ENCODE results near the gene PSEN2.

The PSEN2 gene

GRCh38 chr1:226884966-226885820 is 14.8 kb downstream of the PSEN2 start:
- DNase-seq (ENCODE audit: low read depth in 2 of 3, low spot score in 2 of 3) = no peak

GRCh38 chr1:226886122-226886901 is 15.9 kb downstream of the PSEN2 start:
- no peak for DNase-seq (ENCODE audit: low read depth in 2 of 3, low spot score in 2 of 3)

GRCh38 chr1:226887006-226887405 is 16.6 kb downstream of the PSEN2 start:
- DNase-seq (ENCODE audit: low read depth in 2 of 3, low spot score in 2 of 3) = no peak

GRCh38 chr1:226888021-226888420 is 17.6 kb downstream of the PSEN2 start:
- DNase-seq (ENCODE audit: low read depth in 2 of 3, low spot score in 2 of 3) = no peak

- no peak for DNase-seq (ENCODE audit: low read depth in 2 of 3, low spot score in 2 of 3)
These were observed 18.4 kb downstream of the PSEN2 start for GRCh38 chr1:226888816-226889215.

- DNase-seq (ENCODE audit: low read depth in 2 of 3, low spot score in 2 of 3) = no peak
These were observed 19.4 kb downstream of the PSEN2 start for GRCh38 chr1:226889616-226890330.

GRCh38 chr1:226890331-226891108 is 20.1 kb downstream of the PSEN2 start:
- no peak for DNase-seq (ENCODE audit: low read depth in 2 of 3, low spot score in 2 of 3)

GRCh38 chr1:226891346-226891745 is 20.9 kb downstream of the PSEN2 start:
- no peak for DNase-seq (ENCODE audit: low read depth in 2 of 3, low spot score in 2 of 3)

- no peak for DNase-seq (ENCODE audit: low read depth in 2 of 3, low spot score in 2 of 3)
These were observed 21.6 kb downstream of the PSEN2 start for GRCh38 chr1:226891846-226892523.

GRCh38 chr1:226892524-226892875 is 22.1 kb downstream of the PSEN2 start:
- no peak for DNase-seq (ENCODE audit: low read depth in 2 of 3, low spot score in 2 of 3)

- DNase-seq (ENCODE audit: low read depth in 2 of 3, low spot score in 2 of 3) = no peak
These were observed 23.5 kb downstream of the PSEN2 start for GRCh38 chr1:226893936-226894335.

GRCh38 chr1:226894826-226895225 is 24.4 kb downstream of the PSEN2 start:
- no peak for DNase-seq (ENCODE audit: low read depth in 2 of 3, low spot score in 2 of 3)

GRCh38 chr1:226895644-226896043 is 25.2 kb downstream of the PSEN2 start:
- DNase-seq (ENCODE audit: low read depth in 2 of 3, low spot score in 2 of 3) = no peak

GRCh38 chr1:226898246-226898645 is 27.8 kb downstream of the PSEN2 start:
- no peak for DNase-seq (ENCODE audit: low read depth in 2 of 3, low spot score in 2 of 3)

- no peak for DNase-seq (ENCODE audit: low read depth in 2 of 3, low spot score in 2 of 3)
These were observed 31.0 kb downstream of the PSEN2 start for GRCh38 chr1:226901421-226901820.

- DNase-seq (ENCODE audit: low read depth in 2 of 3, low spot score in 2 of 3) = no peak
These were observed 32.2 kb downstream of the PSEN2 start for GRCh38 chr1:226902601-226903000.

GRCh38 chr1:226903819-226904716 is 33.7 kb downstream of the PSEN2 start:
- DNase-seq (ENCODE audit: low read depth in 2 of 3, low spot score in 2 of 3) = no peak

GRCh38 chr1:226904772-226905171 is 34.4 kb downstream of the PSEN2 start:
- no peak for DNase-seq (ENCODE audit: low read depth in 2 of 3, low spot score in 2 of 3)

GRCh38 chr1:226908419-226908818 is 38.0 kb downstream of the PSEN2 start:
- no peak for DNase-seq (ENCODE audit: low read depth in 2 of 3, low spot score in 2 of 3)
